Omental fat pad (tissue), 4 donors: ENCODE measurements around the gene FREY1. TPM values are rescaled to one million over a fixed set of nuclear protein-coding genes. Genes with fewer than 3 reads are reported as not detected.

ENCODE experiments used
- ATAC-seq: fragments of 150-250 bp; one replicate; pipeline ENCODE4 v1.9.1; 2016; ENCODE audit warnings: mild to moderate bottlenecking, moderate library complexity; ENCODE audit not compliant: low FRiP score
- DNase-seq: peaks from one replicate; pipeline ENCODE4 v3.0.0-alpha.2; 2019; ENCODE audit warnings: low spot score
- total RNA-seq, 4 donors: library from RNA; depleted of rRNA; stranded (reverse); fragments of >200 nt; gene quantifications; one replicate each; pipeline ENCODE4 v1.1.0, GENCODE V29; 2016
- TF ChIP-seq, protein P1 (sequence below), 3 donors: fragments of 450-650 bp; IDR thresholded peaks; one replicate each; pipeline ENCODE4 v1.5.1; 2016 to 2017; ENCODE audit warnings: antibody characterized with exemption in 3 of 3, mild to moderate bottlenecking in 3 of 3, moderate library complexity in 2 of 3

FREY1 gene
- total RNA-seq, 4 donors from 2014 or later, result 1.6 TPM; not detected in 3

DNA sequence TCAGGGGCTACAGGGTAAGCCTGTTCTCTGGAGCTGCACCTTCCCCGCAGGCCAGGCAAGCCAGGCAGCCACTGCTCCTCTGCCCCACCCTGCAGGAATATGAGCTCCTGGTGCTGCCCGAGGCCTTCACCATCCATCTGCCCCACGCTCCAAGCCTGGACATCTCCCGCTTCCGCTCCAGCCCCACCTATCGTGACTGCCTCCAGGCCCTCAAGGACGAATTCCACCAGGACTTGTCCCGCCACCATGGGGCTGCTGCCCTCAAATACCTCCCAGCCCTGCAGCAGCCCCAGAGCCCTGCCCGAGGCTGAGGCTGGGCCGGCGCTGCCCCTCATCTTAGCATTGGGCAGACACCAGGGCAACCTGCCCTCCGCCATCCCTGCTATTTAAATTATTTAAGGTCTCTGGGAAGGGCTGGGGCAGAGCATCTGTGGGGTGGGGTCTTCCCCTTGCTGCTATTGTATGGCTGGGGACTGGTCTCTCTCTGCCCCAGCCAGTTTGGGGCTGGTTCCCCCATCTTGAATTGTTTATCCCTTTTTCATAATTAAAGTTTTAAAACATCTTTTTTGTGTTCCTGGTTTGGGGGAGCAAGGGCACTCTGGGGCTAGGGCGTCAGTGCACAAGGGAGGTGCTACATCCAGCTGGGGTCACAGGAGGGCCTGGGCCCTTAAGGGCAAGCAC is 21.6 kb upstream of the FREY1 start:
- no peak for DNase-seq
- ATAC-seq, result no peak
- TF ChIP-seq, protein P1, sequence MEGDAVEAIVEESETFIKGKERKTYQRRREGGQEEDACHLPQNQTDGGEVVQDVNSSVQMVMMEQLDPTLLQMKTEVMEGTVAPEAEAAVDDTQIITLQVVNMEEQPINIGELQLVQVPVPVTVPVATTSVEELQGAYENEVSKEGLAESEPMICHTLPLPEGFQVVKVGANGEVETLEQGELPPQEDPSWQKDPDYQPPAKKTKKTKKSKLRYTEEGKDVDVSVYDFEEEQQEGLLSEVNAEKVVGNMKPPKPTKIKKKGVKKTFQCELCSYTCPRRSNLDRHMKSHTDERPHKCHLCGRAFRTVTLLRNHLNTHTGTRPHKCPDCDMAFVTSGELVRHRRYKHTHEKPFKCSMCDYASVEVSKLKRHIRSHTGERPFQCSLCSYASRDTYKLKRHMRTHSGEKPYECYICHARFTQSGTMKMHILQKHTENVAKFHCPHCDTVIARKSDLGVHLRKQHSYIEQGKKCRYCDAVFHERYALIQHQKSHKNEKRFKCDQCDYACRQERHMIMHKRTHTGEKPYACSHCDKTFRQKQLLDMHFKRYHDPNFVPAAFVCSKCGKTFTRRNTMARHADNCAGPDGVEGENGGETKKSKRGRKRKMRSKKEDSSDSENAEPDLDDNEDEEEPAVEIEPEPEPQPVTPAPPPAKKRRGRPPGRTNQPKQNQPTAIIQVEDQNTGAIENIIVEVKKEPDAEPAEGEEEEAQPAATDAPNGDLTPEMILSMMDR (IDR thresholded peaks at IDR 0.05), result no peak

DNA sequence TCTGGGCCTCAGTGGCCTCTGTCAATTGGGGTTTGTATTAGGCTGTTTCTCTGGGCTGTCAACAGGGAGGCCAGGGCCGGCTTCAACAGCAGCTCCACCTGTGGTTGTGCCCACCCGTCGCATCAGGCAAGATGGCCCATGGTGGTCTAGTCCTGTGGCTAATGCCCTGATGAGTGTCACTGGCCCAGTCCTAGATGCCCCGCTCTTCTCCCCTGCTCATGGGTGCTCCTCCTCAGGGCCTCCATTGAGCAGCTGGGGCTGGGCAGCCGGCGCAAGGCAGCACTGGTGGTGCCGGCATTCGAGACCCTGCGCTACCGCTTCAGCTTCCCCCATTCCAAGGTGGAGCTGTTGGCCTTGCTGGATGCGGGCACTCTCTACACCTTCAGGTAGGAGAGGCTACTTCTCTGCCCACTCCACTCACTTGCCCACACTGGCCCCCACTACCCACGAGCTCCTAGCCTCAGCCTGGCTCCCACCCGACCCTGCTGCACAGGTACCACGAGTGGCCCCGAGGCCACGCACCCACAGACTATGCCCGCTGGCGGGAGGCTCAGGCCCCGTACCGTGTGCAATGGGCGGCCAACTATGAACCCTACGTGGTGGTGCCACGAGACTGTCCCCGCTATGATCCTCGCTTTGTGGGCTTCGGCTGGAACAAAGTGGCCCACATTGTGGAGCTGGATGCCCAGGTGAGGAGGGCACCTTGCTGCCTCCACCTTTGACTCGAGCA is 20.8 kb upstream of the FREY1 start:
- TF ChIP-seq, protein P1 (IDR thresholded peaks at IDR 0.05), result no peak
- no peak for DNase-seq

DNA sequence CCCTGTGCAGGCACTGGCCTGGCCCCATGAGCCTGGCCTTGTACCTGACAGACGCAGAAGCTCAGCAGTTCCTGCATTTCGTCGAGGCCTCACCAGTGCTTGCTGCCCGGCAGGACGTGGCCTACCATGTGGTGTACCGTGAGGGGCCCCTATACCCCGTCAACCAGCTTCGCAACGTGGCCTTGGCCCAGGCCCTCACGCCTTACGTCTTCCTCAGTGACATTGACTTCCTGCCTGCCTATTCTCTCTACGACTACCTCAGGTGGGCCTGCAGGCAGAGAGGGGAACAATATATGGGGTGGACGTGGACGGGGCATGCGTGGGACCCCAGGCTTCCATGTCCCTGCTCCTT is 20.2 kb upstream of the FREY1 start:
- DNase-seq, result no peak
- no peak for ATAC-seq

More for the DNA sequence above, 20.8 kb upstream of the FREY1 start:
- no peak for ATAC-seq

DNA sequence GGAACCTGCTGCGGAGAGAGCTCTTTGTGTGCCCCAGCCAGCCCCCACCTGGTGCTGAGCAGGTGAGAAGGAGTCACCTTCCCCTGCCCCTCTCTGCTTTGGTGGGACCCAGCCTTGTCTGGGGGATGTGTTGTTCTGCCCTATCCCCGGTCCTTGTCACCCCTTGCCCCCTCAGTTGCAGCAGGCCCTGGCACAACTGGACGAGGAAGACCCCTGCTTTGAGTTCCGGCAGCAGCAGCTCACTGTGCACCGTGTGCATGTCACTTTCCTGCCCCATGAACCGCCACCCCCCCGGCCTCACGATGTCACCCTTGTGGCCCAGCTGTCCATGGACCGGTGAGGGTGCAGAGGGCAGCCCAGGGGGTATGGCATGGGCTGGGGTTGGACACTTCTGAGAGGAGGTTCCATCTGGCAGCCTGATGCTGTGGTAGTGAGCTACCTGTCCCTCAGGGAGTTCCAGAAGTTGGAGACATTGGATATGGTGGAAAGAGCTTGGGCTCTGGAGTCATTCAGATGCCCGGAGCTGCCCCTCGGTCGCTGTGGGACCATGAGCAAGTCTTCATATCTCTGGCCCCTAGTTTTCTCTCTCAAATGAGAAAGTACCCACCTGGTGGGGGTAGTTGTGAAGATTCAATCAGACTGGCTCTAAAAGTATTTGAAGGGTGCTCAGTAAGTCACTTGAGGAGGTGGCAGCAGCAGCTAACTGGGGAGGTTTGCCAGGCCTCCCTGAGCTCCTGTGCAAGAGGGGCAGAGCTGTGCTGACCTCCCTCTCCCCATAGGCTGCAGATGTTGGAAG is 19.7 kb upstream of the FREY1 start:
- no peak for ATAC-seq
- TF ChIP-seq, protein P1 (IDR thresholded peaks at IDR 0.05), result no peak
- no peak for DNase-seq

More for the DNA sequence above, 20.2 kb upstream of the FREY1 start:
- TF ChIP-seq, protein P1 (IDR thresholded peaks at IDR 0.05), result no peak

DNA sequence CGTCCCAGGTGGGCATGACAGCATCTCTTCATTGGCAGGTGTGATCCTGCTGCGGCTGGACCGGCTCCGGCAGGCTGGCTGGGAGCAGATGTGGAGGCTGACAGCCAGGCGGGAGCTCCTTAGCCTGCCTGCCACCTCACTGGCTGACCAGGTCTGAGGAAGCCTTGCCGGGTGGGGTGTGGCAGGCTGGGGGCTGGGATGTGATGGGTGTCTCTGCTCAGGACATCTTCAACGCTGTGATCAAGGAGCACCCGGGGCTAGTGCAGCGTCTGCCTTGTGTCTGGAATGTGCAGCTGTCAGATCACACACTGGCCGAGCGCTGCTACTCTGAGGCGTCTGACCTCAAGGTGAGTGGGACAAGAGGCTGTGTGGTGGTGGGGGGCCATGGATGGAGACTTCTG is 18.9 kb upstream of the FREY1 start:
- ATAC-seq (no peak), DNase-seq (no peak)
- TF ChIP-seq, protein P1 (IDR thresholded peaks at IDR 0.05), result no peak

DNA sequence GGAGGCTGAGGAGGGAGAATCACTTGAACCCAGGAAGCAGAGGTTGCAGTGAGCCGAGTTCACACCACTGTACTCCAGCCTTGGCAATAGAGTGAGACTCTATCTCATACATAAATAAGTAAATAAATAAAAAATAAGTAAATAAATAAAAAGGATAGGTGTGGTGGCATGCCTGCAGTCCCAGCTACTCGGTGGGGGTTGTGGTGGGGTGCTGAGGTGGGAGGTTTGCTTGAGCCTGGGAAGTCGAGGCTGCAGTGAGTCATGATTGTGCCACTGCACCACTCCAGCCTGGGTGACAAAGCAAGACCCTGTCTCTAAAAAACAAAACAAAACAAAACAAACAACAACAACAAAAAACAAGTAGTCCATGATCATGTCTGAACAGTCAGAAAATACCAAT is 18.5 kb upstream of the FREY1 start:
- ATAC-seq (no peak), DNase-seq (no peak)
- TF ChIP-seq, protein P1 (IDR thresholded peaks at IDR 0.05), result no peak
